HCT116 (cell line): ENCODE data around the gene EFR3B. TPM values are rescaled to one million over a fixed set of nuclear protein-coding genes. Genes with fewer than 3 reads are reported as not detected.

Source experiments
- ATAC-seq: fragments of 200-7000 bp; cut with Tn5 transposase; 2 replicates; pipeline ENCODE4 v1.9.1; 2020; ENCODE audit warnings: mild to moderate bottlenecking, moderate library complexity
- BruUV-seq: library from RNA; stranded (reverse); fragments of 400-500 nt; replicated peaks from 2 replicates; lab custom pipeline; 2021; lab: Mats Ljungman, UMichigan
- CTCF ChIA-PET: fragments of 300-600 bp; sonication (Branson Sonifier 250); formaldehyde crosslinking; loops from one replicate; lab custom pipeline; 2021; ENCODE audit warnings: antibody characterized with exemption; lab: Charles Lee
- POLR2A ChIA-PET: fragments of 300-600, 350-600 bp; sonication (Branson Sonifier 250); formaldehyde crosslinking; loops from one replicate; lab custom pipeline; 2021; ENCODE audit warnings: antibody characterized with exemption; lab: Charles Lee
- RAD21 ChIA-PET, 2 experiments: fragments of 300-600 bp; sonication (Branson Sonifier 250); formaldehyde crosslinking; loops; one replicate each; lab custom pipeline; 2023; ENCODE audit warnings: low total read pairs in 2 of 2; ENCODE audit not compliant: uncharacterized antibody in 2 of 2, unreplicated experiment in 2 of 2, low non-redundant PET in 1 of 2; lab: Charles Lee
- DNase-seq: peaks from one replicate; pipeline ENCODE4 v3.0.0-alpha.2; 2010; ENCODE audit warnings: low read depth, low spot score
- H2AFZ ChIP-seq: fragments of 200-600 bp; shearing (Covaris generic), sonication (generic); 2 replicates; pipeline ENCODE4 v1.6.1; 2017; ENCODE audit warnings: low read depth, mixed run types, mixed read lengths, antibody characterized with exemption, low read length; ENCODE audit not compliant: poor library complexity, severe bottlenecking
- H3K27ac ChIP-seq: 2 replicates; pipeline ENCODE4 v1.5.1; 2012; ENCODE audit warnings: low read depth, low read length
- H3K27me3 ChIP-seq: fragments of 200-600 bp; sonication (generic); 2 replicates; pipeline ENCODE4 v1.6.1; 2016; ENCODE audit warnings: mixed run types, low read length, mixed read lengths; ENCODE audit not compliant: insufficient read depth
- H3K36me3 ChIP-seq, 2 experiments: fragments of 200-500 bp in 1 of 2; fragments of 200-600 bp in 1 of 2; sonication (Bioruptor generic) in 1 of 2; sonication (generic) in 1 of 2; 2 replicates each; pipeline versions ENCODE4 v1.5.1 to v1.6.1; 2014 to 2016; ENCODE audit warnings: low read length in 2 of 2, inconsistent platforms in 1 of 2, mixed read lengths in 1 of 2, mixed run types in 1 of 2; ENCODE audit not compliant: insufficient read depth in 2 of 2, control insufficient read depth in 1 of 2
- H3K4me1 ChIP-seq, 2 experiments: fragments of 200-600 bp in 1 of 2; sonication (generic) in 1 of 2; 2 replicates each; pipeline versions ENCODE4 v1.5.1 to v1.6.1; 2012 to 2017; ENCODE audit warnings: low read length in 2 of 2, inconsistent platforms in 1 of 2, mild to moderate bottlenecking in 1 of 2, mixed read lengths in 1 of 2, mixed run types in 1 of 2, moderate library complexity in 1 of 2; ENCODE audit not compliant: insufficient read depth in 2 of 2, control insufficient read depth in 1 of 2
- H3K4me2 ChIP-seq: fragments of 200-600 bp; sonication (generic); 2 replicates; pipeline ENCODE4 v1.6.1; 2017; ENCODE audit warnings: mixed run types, low read length, mixed read lengths
- H3K4me3 ChIP-seq, 2 experiments: fragments of 200-600 bp in 1 of 2; sonication (generic) in 1 of 2; replicated peaks in 1 of 2; 2 replicates each; pipeline ENCODE4 v1.5.1; 2011 to 2016; ENCODE audit warnings: low read length in 2 of 2, control low read depth in 1 of 2, low read depth in 1 of 2, mild to moderate bottlenecking in 1 of 2, mixed read lengths in 1 of 2, mixed run types in 1 of 2
- H3K79me2 ChIP-seq: fragments of 200-600 bp; sonication (generic); 2 replicates; pipeline ENCODE4 v1.6.1; 2017; ENCODE audit warnings: mild to moderate bottlenecking, mixed run types, low read length, moderate library complexity, mixed read lengths; ENCODE audit not compliant: insufficient read depth
- H3K9ac ChIP-seq: fragments of 200-600 bp; sonication (generic); 2 replicates; pipeline ENCODE4 v1.6.1; 2016; ENCODE audit warnings: low read length, mixed read lengths
- H3K9me2 ChIP-seq: fragments of 200-600 bp; sonication (generic), shearing (Covaris generic); 2 replicates; pipeline ENCODE4 v1.6.1; 2017; ENCODE audit warnings: mixed run types, mild to moderate bottlenecking, moderate library complexity; ENCODE audit not compliant: insufficient read depth
- H3K9me3 ChIP-seq, 2 experiments: fragments of 200-500 bp in 1 of 2; fragments of 200-600 bp in 1 of 2; sonication (Bioruptor generic) in 1 of 2; sonication (generic) in 1 of 2; 2 replicates each; pipeline ENCODE4 v1.6.1; 2014 to 2017; ENCODE audit warnings: low read length in 2 of 2, mixed read lengths in 2 of 2, inconsistent platforms in 1 of 2, low read depth in 1 of 2, mild to moderate bottlenecking in 1 of 2, mixed run types in 1 of 2, moderate library complexity in 1 of 2; ENCODE audit not compliant: control insufficient read depth in 1 of 2, insufficient read depth in 1 of 2
- H4K20me1 ChIP-seq: fragments of 200-600 bp; sonication (generic), shearing (Covaris generic); 2 replicates; pipeline ENCODE4 v1.6.1; 2017; ENCODE audit warnings: mixed run types, mild to moderate bottlenecking, moderate library complexity; ENCODE audit not compliant: insufficient read depth
- CBX3 ChIP-seq: IDR thresholded peaks from 2 replicates; pipeline ENCODE4 v1.6.1; 2012; ENCODE audit warnings: low read depth
- CEBPB ChIP-seq: IDR thresholded peaks from 2 replicates; pipeline ENCODE4 v1.6.1; 2012; ENCODE audit warnings: low read depth
- EZH2phosphoT487 ChIP-seq: fragments of 200-600 bp; IDR thresholded peaks from 2 replicates; pipeline ENCODE4 v1.6.1; 2018; ENCODE audit warnings: antibody characterized with exemption, borderline replicate concordance
- POLR2A ChIP-seq: IDR thresholded peaks from 2 replicates; pipeline ENCODE4 v1.7.0; 2011; ENCODE audit warnings: borderline replicate concordance; ENCODE audit not compliant: insufficient read depth, insufficient read length; ENCODE audit errors: extremely low read depth
- intact Hi-C: fragments of 100-400 bp; cut with micrococcal nuclease; formaldehyde crosslinking; loops from 2 replicates; pipeline ENCODE4 v1.10.0; 2022
- total RNA-seq: library from RNA; stranded (reverse); gene quantifications from one replicate; pipeline ENCODE4 v1.2.1, GENCODE V29; 2021; ENCODE audit not compliant: unreplicated experiment

Gene EFR3B
- total RNA-seq, 1 experiment from 2014 or later: 0.96 TPM

DNA sequence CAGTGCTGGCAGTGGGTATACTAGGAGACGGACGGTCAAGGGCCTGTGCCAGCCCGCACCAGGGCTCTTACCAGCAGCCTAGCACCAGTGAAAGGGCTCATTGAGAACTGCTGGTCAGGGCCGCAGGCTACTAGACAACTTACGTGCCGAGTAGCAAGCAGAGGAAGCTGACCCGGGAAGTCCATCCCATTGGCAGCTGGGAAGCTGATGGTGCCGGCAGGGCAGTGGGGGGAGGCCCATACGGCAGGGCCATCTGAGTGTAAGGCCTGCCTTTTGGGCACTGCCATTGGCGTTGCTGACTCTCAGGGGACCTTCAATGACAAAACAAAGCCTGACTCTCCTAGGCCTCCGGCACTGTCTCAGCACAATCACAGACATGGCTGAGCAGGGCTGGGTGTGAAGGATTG is 20.6 kb downstream of the EFR3B start:
- Histone ChIP-seq H4K20me1 (no peaks in the 10 kb centered on the region), H3K27ac (no peak overlapping the region), H3K27me3 (no peaks in the 10 kb centered on the region), H2AFZ (no peak overlapping the region), H3K4me3 (no peak overlapping the region), H3K4me2 (no peak overlapping the region), H3K9ac (no peak overlapping the region), H3K4me1 (no peaks in the 10 kb centered on the region), H3K9me2 (no peaks in the 10 kb centered on the region), H3K9me3 (peaks cover 0 to 8% of the 10 kb centered on the region in 2 experiments; a peak in 1 of 4 replicates), H3K79me2 (no peaks in the 10 kb centered on the region), H3K36me3 (no peaks in the 10 kb centered on the region)
- ChIA-PET POLR2A (no interaction called here), CTCF (no interaction called here), RAD21 (no interaction called here)
- TF ChIP-seq CBX3: no peak
- no peak for TF ChIP-seq EZH2phosphoT487
- TF ChIP-seq POLR2A: no peak
- TF ChIP-seq CEBPB: no peak
- intact Hi-C loops: no loop called here
- DNase-seq (no peak), ATAC-seq (no peak)
- no TSS peak for BruUV-seq

DNA sequence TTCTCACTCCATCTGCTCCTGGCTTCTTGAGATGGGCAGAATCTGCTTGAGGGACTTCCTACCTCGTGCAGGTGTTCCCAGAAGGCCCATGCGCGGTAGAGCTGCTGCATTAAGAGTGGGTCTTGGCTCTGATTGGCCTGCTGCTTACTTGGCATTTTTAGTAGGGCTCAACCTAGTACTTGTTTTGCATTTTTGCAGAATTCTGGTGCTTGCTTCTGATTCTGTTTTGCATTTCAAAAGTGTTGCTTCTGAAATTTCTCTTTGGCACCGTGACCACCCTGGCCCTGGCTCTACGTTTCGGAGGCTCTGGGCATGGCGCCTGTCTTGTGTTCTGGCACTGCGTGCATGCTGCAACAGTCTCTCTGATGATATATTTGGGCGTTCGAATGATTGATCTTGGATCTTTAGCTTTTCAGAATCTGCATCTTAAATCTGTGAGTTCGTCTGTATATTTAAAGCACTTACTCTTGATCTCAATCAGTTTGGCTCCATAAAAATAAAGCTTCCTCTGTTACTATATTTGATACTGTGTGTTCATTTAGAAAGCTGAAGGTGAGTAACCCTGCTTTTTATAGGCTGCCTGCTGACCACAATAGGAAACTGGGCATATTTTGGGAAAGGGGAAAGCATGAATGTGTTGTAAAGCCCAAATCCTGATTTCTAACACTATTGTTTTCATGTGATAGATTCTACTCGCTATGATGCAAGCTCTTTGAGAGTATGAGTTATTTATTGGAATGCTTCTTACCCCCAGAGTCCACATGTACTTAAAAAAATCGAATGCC is 22.2 kb downstream of the EFR3B start:
- no peak overlapping the region for H3K9ac ChIP-seq
- ChIA-PET RAD21 (no interaction called here), CTCF (no interaction called here)
- no peaks in the 10 kb centered on the region for H3K4me1 ChIP-seq
- no peak for TF ChIP-seq POLR2A
- TF ChIP-seq, all 23 proteins: peak for 0
- H2AFZ ChIP-seq: no peak overlapping the region
- H3K27ac ChIP-seq: no peak overlapping the region
- BruUV-seq: no TSS peak
- intact Hi-C loops: no loop called here
- no peaks in the 10 kb centered on the region for H3K9me2 ChIP-seq
- ATAC-seq: no peak
- no peaks in the 10 kb centered on the region for H3K36me3 ChIP-seq
- no peaks in the 10 kb centered on the region for H3K79me2 ChIP-seq
- H3K4me2 ChIP-seq: no peak overlapping the region
- no peaks in the 10 kb centered on the region for H3K27me3 ChIP-seq
- POLR2A ChIA-PET: no interaction called here
- H3K4me3 ChIP-seq: no peak overlapping the region
- H3K9me3 ChIP-seq: peaks cover 0 to 8% of the 10 kb centered on the region in 2 experiments; a peak in 1 of 4 replicates
- no peak for DNase-seq
- no peaks in the 10 kb centered on the region for H4K20me1 ChIP-seq
